ENCODE measurements around the gene BRI3BP.
"Not testable (repeated sequence)": the region's sequence is repeated elsewhere in the genome, so short reads cannot be mapped to it uniquely, and the experiment has no call there.

The BRI3BP gene

GRCh38 chr12:125032466-125033152 lies 39.2 kb downstream of the BRI3BP start:
- Histone ChIP-seq H3K4me3 (ENCODE audit: low read length) (no peak overlapping the region), H3K9ac (ENCODE audit: low read length) (no peak overlapping the region), H3K4me1 (ENCODE audit: control insufficient read depth, insufficient read depth, low read length) (no peaks in the 10 kb centered on the region), H3K36me3 (ENCODE audit: control insufficient read depth, insufficient read depth, low read length) (no peaks in the 10 kb centered on the region), H3K27ac (ENCODE audit: low read depth, low read length) (no peak overlapping the region), H3K27me3 (ENCODE audit: control insufficient read depth, insufficient read depth, low read length) (no peaks in the 10 kb centered on the region)

GRCh38 chr12:125033288-125033687 lies 39.8 kb downstream of the BRI3BP start:
- Histone ChIP-seq H3K27ac (ENCODE audit: low read depth, low read length) (no peak overlapping the region), H3K4me1 (ENCODE audit: control insufficient read depth, insufficient read depth, low read length) (no peaks in the 10 kb centered on the region), H3K9ac (ENCODE audit: low read length) (no peak overlapping the region), H3K4me3 (ENCODE audit: low read length) (no peak overlapping the region), H3K27me3 (ENCODE audit: control insufficient read depth, insufficient read depth, low read length) (no peaks in the 10 kb centered on the region), H3K36me3 (ENCODE audit: control insufficient read depth, insufficient read depth, low read length) (no peaks in the 10 kb centered on the region)

GRCh38 chr12:125038976-125039625 lies 45.7 kb downstream of the BRI3BP start:
- H3K9ac ChIP-seq (ENCODE audit: low read length): no peak overlapping the region
- H3K4me3 ChIP-seq (ENCODE audit: low read length): no peak overlapping the region
- H3K36me3 ChIP-seq (ENCODE audit: control insufficient read depth, insufficient read depth, low read length): no peaks in the 10 kb centered on the region
- H3K27me3 ChIP-seq (ENCODE audit: control insufficient read depth, insufficient read depth, low read length): no peaks in the 10 kb centered on the region
- H3K27ac ChIP-seq (ENCODE audit: low read depth, low read length): no peak overlapping the region
- H3K4me1 ChIP-seq (ENCODE audit: control insufficient read depth, insufficient read depth, low read length): no peaks in the 10 kb centered on the region

- H3K9ac ChIP-seq (ENCODE audit: low read length): no peak overlapping the region
- H3K4me1 ChIP-seq (ENCODE audit: control insufficient read depth, insufficient read depth, low read length): no peaks in the 10 kb centered on the region
- H3K4me3 ChIP-seq (ENCODE audit: low read length): peak overlapping the region; percentile 73
- no peaks in the 10 kb centered on the region for H3K27me3 ChIP-seq (ENCODE audit: control insufficient read depth, insufficient read depth, low read length)
- H3K27ac ChIP-seq (ENCODE audit: low read depth, low read length): no peak overlapping the region
- H3K36me3 ChIP-seq (ENCODE audit: control insufficient read depth, insufficient read depth, low read length): no peaks in the 10 kb centered on the region
These were observed 55.6 kb downstream of the BRI3BP start for GRCh38 chr12:125049093-125049458.

- no peaks in the 10 kb centered on the region for H3K27me3 ChIP-seq (ENCODE audit: control insufficient read depth, insufficient read depth, low read length)
- H3K4me1 ChIP-seq (ENCODE audit: control insufficient read depth, insufficient read depth, low read length): no peaks in the 10 kb centered on the region
- H3K4me3 ChIP-seq (ENCODE audit: low read length): no peak overlapping the region
- H3K9ac ChIP-seq (ENCODE audit: low read length): no peak overlapping the region
- H3K36me3 ChIP-seq (ENCODE audit: control insufficient read depth, insufficient read depth, low read length): no peaks in the 10 kb centered on the region
- H3K27ac ChIP-seq (ENCODE audit: low read depth, low read length): no peak overlapping the region
These were observed 57.0 kb downstream of the BRI3BP start for GRCh38 chr12:125050446-125050845.

- H3K27ac ChIP-seq (ENCODE audit: low read depth, low read length): no peak overlapping the region
- no peaks in the 10 kb centered on the region for H3K4me1 ChIP-seq (ENCODE audit: control insufficient read depth, insufficient read depth, low read length)
- no peaks in the 10 kb centered on the region for H3K27me3 ChIP-seq (ENCODE audit: control insufficient read depth, insufficient read depth, low read length)
- no peak overlapping the region for H3K4me3 ChIP-seq (ENCODE audit: low read length)
- H3K9ac ChIP-seq (ENCODE audit: low read length): no peak overlapping the region
- no peaks in the 10 kb centered on the region for H3K36me3 ChIP-seq (ENCODE audit: control insufficient read depth, insufficient read depth, low read length)
These were observed 57.4 kb downstream of the BRI3BP start for GRCh38 chr12:125050868-125051267.

GRCh38 chr12:125053821-125054220 lies 60.4 kb downstream of the BRI3BP start:
- Histone ChIP-seq H3K4me1 (ENCODE audit: control insufficient read depth, insufficient read depth, low read length) (no peaks in the 10 kb centered on the region), H3K27me3 (ENCODE audit: control insufficient read depth, insufficient read depth, low read length) (no peaks in the 10 kb centered on the region), H3K4me3 (ENCODE audit: low read length) (no peak overlapping the region), H3K27ac (ENCODE audit: low read depth, low read length) (no peak overlapping the region), H3K36me3 (ENCODE audit: control insufficient read depth, insufficient read depth, low read length) (no peaks in the 10 kb centered on the region), H3K9ac (ENCODE audit: low read length) (no peak overlapping the region)

GRCh38 chr12:125055591-125055990 lies 62.1 kb downstream of the BRI3BP start:
- no peaks in the 10 kb centered on the region for H3K4me1 ChIP-seq (ENCODE audit: control insufficient read depth, insufficient read depth, low read length)
- no peaks in the 10 kb centered on the region for H3K27me3 ChIP-seq (ENCODE audit: control insufficient read depth, insufficient read depth, low read length)
- no peak overlapping the region for H3K4me3 ChIP-seq (ENCODE audit: low read length)
- no peak overlapping the region for H3K27ac ChIP-seq (ENCODE audit: low read depth, low read length)
- H3K36me3 ChIP-seq (ENCODE audit: control insufficient read depth, insufficient read depth, low read length): no peaks in the 10 kb centered on the region
- no peak overlapping the region for H3K9ac ChIP-seq (ENCODE audit: low read length)

- H3K4me3 ChIP-seq (ENCODE audit: low read length): no peak overlapping the region
- H3K9ac ChIP-seq (ENCODE audit: low read length): no peak overlapping the region
- no peaks in the 10 kb centered on the region for H3K4me1 ChIP-seq (ENCODE audit: control insufficient read depth, insufficient read depth, low read length)
- no peaks in the 10 kb centered on the region for H3K27me3 ChIP-seq (ENCODE audit: control insufficient read depth, insufficient read depth, low read length)
- no peak overlapping the region for H3K27ac ChIP-seq (ENCODE audit: low read depth, low read length)
- no peaks in the 10 kb centered on the region for H3K36me3 ChIP-seq (ENCODE audit: control insufficient read depth, insufficient read depth, low read length)
These were observed 62.9 kb downstream of the BRI3BP start for GRCh38 chr12:125056306-125056705.

GRCh38 chr12:125057708-125058107 lies 64.3 kb downstream of the BRI3BP start:
- Histone ChIP-seq H3K27me3 (ENCODE audit: control insufficient read depth, insufficient read depth, low read length) (no peaks in the 10 kb centered on the region), H3K36me3 (ENCODE audit: control insufficient read depth, insufficient read depth, low read length) (no peaks in the 10 kb centered on the region), H3K9ac (ENCODE audit: low read length) (no peak overlapping the region)

GRCh38 chr12:125061229-125061628 lies 67.8 kb downstream of the BRI3BP start:
- H3K4me1 ChIP-seq (ENCODE audit: control insufficient read depth, insufficient read depth, low read length): peaks cover 7% of the 10 kb centered on the region

More at GRCh38 chr12:125057708-125058107, 64.3 kb downstream of the BRI3BP start:
- no peak overlapping the region for H3K4me3 ChIP-seq (ENCODE audit: low read length)
- H3K4me1 ChIP-seq (ENCODE audit: control insufficient read depth, insufficient read depth, low read length): no peaks in the 10 kb centered on the region
- no peak overlapping the region for H3K27ac ChIP-seq (ENCODE audit: low read depth, low read length)

GRCh38 chr12:125063522-125063921 lies 70.1 kb downstream of the BRI3BP start:
- H3K9ac ChIP-seq (ENCODE audit: low read length); H3K27ac ChIP-seq (ENCODE audit: low read depth, low read length); H3K27me3 ChIP-seq (ENCODE audit: control insufficient read depth, insufficient read depth, low read length); H3K36me3 ChIP-seq (ENCODE audit: control insufficient read depth, insufficient read depth, low read length); H3K4me1 ChIP-seq (ENCODE audit: control insufficient read depth, insufficient read depth, low read length); H3K4me3 ChIP-seq (ENCODE audit: low read length): not testable (repeated sequence)

More at GRCh38 chr12:125061229-125061628, 67.8 kb downstream of the BRI3BP start:
- H3K36me3 ChIP-seq (ENCODE audit: control insufficient read depth, insufficient read depth, low read length): no peaks in the 10 kb centered on the region
- no peak overlapping the region for H3K27ac ChIP-seq (ENCODE audit: low read depth, low read length)
- no peak overlapping the region for H3K4me3 ChIP-seq (ENCODE audit: low read length)
- no peak overlapping the region for H3K9ac ChIP-seq (ENCODE audit: low read length)
- H3K27me3 ChIP-seq (ENCODE audit: control insufficient read depth, insufficient read depth, low read length): no peaks in the 10 kb centered on the region

- Histone ChIP-seq H3K4me1 (ENCODE audit: control insufficient read depth, insufficient read depth, low read length) (peaks cover 7% of the 10 kb centered on the region), H3K27me3 (ENCODE audit: control insufficient read depth, insufficient read depth, low read length) (no peaks in the 10 kb centered on the region), H3K36me3 (ENCODE audit: control insufficient read depth, insufficient read depth, low read length) (no peaks in the 10 kb centered on the region), H3K27ac (ENCODE audit: low read depth, low read length) (no peak overlapping the region), H3K9ac (ENCODE audit: low read length) (no peak overlapping the region), H3K4me3 (ENCODE audit: low read length) (peak overlapping the region; percentile 64)
These were observed 71.0 kb downstream of the BRI3BP start for GRCh38 chr12:125064492-125064891.

Measured in rectal smooth muscle tissue (tissue), 1 donor.